HS-5 (cell line): Measurements from ENCODE around the gene SMTNL2.
"Not testable (repeated sequence)": the region's sequence is repeated elsewhere in the genome, so short reads cannot be mapped to it uniquely, and the experiment has no call there.

ENCODE experiments used
- DNase-seq: peaks from one replicate; pipeline ENCODE4 v3.0.0-alpha.2; 2012; ENCODE audit warnings: low read depth

SMTNL2 gene

GRCh38 chr17:4634976-4635375 is 50.6 kb downstream of the SMTNL2 start:
- DNase-seq = no peak

DNA sequence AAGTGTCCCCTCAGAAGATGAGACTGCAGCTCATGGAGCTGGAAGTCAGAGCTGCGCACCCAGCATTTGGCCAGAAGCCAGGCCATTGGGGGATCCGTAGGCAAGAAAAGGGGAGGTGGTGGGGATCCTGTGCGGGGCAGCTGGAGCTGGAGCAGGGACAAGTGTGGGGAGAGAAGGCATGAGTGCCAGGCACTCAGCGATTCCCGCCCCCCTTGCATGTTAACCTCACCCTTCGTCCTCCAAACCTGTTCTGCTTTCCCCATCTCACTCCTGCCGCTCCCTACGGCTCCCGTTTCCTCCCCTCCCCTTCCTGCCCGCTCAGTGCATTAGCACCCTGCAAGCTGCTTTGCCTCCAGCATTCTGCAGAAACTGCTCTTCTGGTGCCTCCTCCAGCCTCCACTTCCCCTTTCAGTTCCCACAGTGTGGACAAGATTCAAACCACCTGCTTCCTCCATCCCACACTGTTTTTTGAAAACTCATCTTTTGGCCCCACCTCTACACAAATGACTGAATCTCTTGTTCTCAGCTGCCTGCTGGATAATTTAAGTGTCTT is 51.6 kb downstream of the SMTNL2 start:
- no peak for DNase-seq

DNA sequence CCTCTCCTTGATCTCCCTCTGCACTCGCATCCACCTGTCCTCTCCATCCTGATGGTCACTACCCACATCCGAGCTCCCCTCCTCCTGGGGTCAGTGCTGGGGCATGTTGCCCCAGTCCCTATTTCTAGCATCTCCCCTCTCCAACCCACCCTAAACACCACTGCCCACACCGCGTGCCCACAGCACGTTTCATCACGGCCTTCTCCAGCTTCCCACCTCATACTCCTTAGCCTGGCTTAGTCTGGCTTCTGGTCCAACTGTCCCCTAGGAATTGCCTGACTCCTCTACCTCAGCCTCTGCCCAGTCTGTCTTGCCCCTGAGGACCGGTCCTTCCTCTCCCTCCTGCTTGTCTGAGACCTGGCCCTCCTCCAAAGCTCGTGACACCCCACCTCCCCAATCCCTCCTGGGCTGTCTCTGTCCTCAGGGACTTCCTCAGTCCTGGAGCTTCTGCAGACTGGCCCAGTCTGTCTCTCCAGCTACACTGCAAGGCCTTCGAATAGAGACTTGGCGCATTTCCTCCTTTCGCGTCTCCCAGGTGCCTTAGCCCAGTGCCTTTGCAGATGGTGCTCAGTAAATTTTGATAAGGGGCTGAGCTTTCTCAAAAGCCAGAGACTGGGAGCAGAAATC is 52.3 kb downstream of the SMTNL2 start:
- no peak for DNase-seq

DNA sequence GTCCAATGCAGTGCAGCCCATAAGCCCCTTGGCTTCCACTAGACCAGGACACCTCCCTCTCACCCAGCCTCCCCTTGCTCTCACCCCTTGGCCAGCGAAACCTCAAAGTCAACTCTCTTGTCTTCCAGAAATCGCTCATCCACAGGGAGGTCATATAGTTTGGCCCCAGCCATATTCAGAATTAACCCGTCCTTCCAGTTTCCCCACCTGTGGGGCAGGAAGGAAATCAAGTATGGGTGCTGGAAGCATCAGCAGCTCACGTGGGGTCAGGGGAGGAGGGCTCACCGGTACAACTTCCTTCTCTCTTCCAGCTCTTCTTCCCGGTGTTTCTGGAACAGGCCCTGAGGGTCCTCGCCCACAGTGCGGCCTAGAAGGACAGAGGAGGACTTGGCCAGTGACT is 54.4 kb downstream of the SMTNL2 start:
- DNase-seq = not testable (repeated sequence)

GRCh38 chr17:4639301-4640059 is 55.2 kb downstream of the SMTNL2 start:
- DNase-seq = not testable (repeated sequence)

- DNase-seq = not testable (repeated sequence)
Observed at GRCh38 chr17:4640569-4641188, 56.4 kb downstream of the SMTNL2 start.

DNA sequence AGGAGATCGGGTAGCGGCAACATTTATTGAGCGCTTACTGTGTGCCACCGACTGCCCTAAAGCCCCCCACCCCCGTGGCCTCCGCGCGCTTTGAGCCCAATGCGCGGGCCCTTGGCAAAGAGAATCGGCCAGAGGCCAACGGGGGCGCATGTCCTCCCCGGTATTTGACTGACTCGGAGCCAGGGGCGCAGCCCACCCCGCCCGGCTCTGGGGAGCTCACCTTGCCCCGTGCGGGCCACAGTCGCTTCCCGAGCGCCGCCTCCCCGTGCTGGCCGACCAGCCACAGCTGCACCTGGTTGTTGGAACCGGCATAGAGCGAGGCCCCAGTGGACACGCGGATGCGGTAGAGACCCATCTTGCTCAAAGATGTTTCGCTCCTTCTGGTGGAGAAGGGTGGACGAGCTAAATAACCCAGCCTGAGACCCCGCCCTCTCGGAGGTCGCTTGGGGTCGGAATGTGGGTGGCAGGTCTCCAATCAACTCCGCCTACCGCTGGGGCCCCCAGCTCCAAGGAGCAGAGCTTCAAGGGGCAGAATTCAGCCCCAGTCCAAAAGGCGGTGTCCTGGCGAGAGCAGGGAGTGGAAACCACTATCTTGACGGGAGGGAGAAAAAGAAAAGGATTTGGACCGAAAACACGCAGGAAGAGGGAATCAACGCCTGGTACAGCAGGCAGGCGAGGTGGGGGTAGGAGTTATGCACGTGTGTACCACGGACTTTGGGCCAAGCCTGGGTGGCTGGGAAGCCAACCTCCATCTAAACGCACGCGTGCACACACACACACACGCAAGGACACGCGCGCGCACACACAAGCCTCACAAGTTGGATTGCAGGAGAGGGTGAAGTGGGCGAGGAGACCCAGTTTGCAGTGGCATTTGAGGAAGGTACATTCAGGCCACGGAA is 57.2 kb downstream of the SMTNL2 start, which contains the start of gene ALOX15:
Gene ALOX15, minus strand, starts transcription at position 382 of the 899 bp plus-strand sequence. Its CDS starts 27 bp downstream, at position 355.
- DNase-seq = no peak

GRCh38 chr17:4642286-4642685 is 58.0 kb downstream of the SMTNL2 start:
- no peak for DNase-seq

GRCh38 chr17:4643676-4644075 is 59.3 kb downstream of the SMTNL2 start:
- no peak for DNase-seq

DNA sequence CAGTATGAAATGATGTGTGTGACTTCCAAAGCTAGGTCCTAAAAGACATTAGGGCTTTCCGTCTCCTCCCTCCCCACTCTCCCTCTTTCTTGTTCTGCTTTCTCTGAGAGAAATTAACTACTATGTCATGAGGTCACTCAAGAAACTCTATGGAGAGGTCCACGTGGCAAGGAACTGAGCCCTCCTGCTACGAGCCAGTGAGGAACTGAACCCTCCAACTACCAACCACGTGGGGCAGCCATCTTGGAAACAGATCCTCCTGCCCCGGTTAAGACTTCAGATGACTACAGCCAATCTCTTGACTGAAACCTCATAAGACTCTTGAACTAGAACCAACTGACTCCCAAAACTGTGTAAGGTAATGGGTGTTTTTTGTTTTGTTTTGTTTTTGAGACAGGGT is 61.3 kb downstream of the SMTNL2 start:
- DNase-seq = no peak

- DNase-seq = no peak
Observed at GRCh38 chr17:4648741-4649140, 64.4 kb downstream of the SMTNL2 start.

DNA sequence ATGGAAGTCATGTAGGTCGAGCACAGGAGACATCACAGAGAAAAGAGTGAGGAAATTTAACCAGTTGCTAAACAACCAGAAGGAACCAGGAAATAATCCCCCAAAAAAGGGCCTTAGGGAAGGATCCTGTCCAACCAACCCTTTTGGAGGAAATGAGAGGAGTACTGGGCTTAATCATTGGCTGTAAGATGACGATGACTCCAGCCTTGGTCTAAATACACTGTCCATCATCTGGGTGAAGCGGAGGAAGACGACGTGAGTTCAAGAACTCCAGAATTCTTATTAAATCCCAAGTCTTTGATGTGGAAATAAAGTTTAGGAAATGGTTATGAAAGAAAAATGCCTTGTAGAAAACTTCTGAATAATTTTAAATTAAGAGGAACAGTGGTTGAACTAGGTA is 68.7 kb downstream of the SMTNL2 start:
- no peak for DNase-seq

DNA sequence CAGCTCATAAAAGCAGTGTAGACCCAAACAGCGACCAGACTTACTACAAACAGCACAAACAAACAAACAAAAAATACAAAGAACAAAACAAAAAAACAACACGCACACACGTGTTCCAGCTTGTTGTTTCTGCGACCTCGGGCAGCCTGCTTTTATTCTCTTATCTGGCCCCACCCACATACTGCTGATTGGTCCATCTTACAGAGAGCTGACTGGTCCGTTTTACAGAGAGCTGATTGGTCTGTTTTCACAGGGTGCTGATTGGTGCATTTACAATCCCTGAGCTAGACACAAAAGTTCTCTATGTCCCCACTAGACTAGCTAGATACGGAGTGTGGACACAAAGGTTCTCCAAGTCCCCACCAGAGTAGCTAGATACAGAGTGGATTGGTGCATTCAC is 71.6 kb downstream of the SMTNL2 start:
- DNase-seq = not testable (repeated sequence)

DNA sequence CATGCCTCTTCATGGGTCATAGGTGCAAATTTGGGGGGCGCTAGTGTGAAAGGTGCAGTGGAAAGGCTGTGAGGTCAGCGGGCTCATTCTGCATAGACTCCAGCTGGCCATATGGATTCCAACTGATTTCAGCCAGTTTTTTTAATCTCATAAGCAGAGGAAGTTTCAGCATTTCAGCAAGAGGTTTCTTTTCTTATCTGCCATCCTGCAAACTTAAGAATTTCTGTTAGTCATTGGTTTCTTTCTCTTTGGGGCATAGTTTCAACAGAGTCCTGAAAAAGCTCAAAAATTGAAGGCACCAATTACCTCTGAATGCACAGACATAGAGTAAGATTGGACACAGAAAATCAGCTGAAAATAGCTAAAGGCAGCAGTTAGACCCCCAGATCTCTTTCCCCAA is 73.3 kb downstream of the SMTNL2 start:
- DNase-seq = no peak
